OCI-LY1 (cell line): ENCODE measurements around the gene COPS2.

ENCODE experiments used
- H2AFZ ChIP-seq: fragments of 200-600 bp; sonication (generic), shearing (Covaris generic); 2 replicates; pipeline ENCODE4 v1.6.0; 2014; ENCODE audit warnings: antibody characterized with exemption, mild to moderate bottlenecking, low read length
- H3F3A ChIP-seq: fragments of 200-600 bp; sonication (generic), shearing (Covaris generic); 2 replicates; pipeline ENCODE4 v1.6.0; 2014; ENCODE audit warnings: mild to moderate bottlenecking, antibody characterized with exemption, low read length, moderate library complexity; ENCODE audit not compliant: insufficient read depth
- H3K27ac ChIP-seq: fragments of 200-600 bp; sonication (generic); 2 replicates; pipeline ENCODE4 v1.5.1; 2014; ENCODE audit warnings: low read length, mixed run types, mild to moderate bottlenecking, low read depth; ENCODE audit not compliant: poor library complexity, severe bottlenecking
- H3K27me3 ChIP-seq: fragments of 200-600 bp; sonication (generic); 2 replicates; pipeline ENCODE4 v1.6.0; 2014; ENCODE audit warnings: antibody characterized with exemption, mild to moderate bottlenecking, low read length, moderate library complexity; ENCODE audit not compliant: insufficient read depth
- H3K36me3 ChIP-seq: fragments of 200-600 bp; sonication (generic); 2 replicates; pipeline ENCODE4 v1.6.1; 2014; ENCODE audit warnings: mild to moderate bottlenecking, antibody characterized with exemption, low read length, moderate library complexity, mixed read lengths; ENCODE audit not compliant: insufficient read depth
- H3K4me1 ChIP-seq: fragments of 200-600 bp; sonication (generic); 2 replicates; pipeline ENCODE4 v1.5.1; 2014; ENCODE audit warnings: mild to moderate bottlenecking, low read length, moderate library complexity; ENCODE audit not compliant: insufficient read depth, severe bottlenecking
- H3K4me2 ChIP-seq: fragments of 200-600 bp; sonication (generic), shearing (Covaris generic); 2 replicates; pipeline ENCODE4 v1.6.1; 2014; ENCODE audit warnings: low read length
- H3K4me3 ChIP-seq: fragments of 200-600 bp; sonication (generic); 2 replicates; pipeline ENCODE4 v1.5.1; 2014; ENCODE audit warnings: low read length, low read depth, mild to moderate bottlenecking, mixed read lengths; ENCODE audit not compliant: poor library complexity, severe bottlenecking
- H3K79me2 ChIP-seq: fragments of 200-600 bp; shearing (Covaris generic); 2 replicates; pipeline ENCODE4 v1.6.1; 2016; ENCODE audit warnings: mixed run types, low read length, mixed read lengths; ENCODE audit not compliant: insufficient read depth
- H3K9ac ChIP-seq: fragments of 200-600 bp; sonication (generic), shearing (Covaris generic); 2 replicates; pipeline ENCODE4 v1.6.1; 2014; ENCODE audit warnings: mild to moderate bottlenecking, low read length, mixed read lengths
- H3K9me2 ChIP-seq: fragments of 200-600 bp; sonication (generic), shearing (Covaris generic); 2 replicates; pipeline ENCODE4 v1.6.1; 2014; ENCODE audit warnings: low read depth, mild to moderate bottlenecking, low read length, mixed read lengths
- H3K9me3 ChIP-seq: fragments of 200-600 bp; shearing (Covaris generic); 2 replicates; pipeline ENCODE4 v1.6.1; 2014; ENCODE audit warnings: low read length, mixed read lengths
- H4K20me1 ChIP-seq: fragments of 200-600 bp; sonication (generic), shearing (Covaris generic); 2 replicates; pipeline ENCODE4 v1.6.0; 2016; ENCODE audit warnings: mild to moderate bottlenecking, low read length; ENCODE audit not compliant: insufficient read depth
- EZH2 ChIP-seq: fragments of 200-600 bp; sonication (generic), shearing (Covaris generic); IDR thresholded peaks from 2 replicates; pipeline ENCODE4 v1.8.0; 2017; ENCODE audit warnings: borderline replicate concordance, mixed run types, mild to moderate bottlenecking, antibody characterized with exemption, low read length, moderate library complexity, mixed read lengths
- TF ChIP-seq, protein P1 (sequence below): fragments of 200-600 bp; sonication (generic), shearing (Covaris generic); IDR thresholded peaks from 2 replicates; pipeline ENCODE4 v1.5.1; 2017; ENCODE audit warnings: mild to moderate bottlenecking, antibody characterized with exemption, low read length, moderate library complexity, mixed read lengths

The COPS2 gene

DNA sequence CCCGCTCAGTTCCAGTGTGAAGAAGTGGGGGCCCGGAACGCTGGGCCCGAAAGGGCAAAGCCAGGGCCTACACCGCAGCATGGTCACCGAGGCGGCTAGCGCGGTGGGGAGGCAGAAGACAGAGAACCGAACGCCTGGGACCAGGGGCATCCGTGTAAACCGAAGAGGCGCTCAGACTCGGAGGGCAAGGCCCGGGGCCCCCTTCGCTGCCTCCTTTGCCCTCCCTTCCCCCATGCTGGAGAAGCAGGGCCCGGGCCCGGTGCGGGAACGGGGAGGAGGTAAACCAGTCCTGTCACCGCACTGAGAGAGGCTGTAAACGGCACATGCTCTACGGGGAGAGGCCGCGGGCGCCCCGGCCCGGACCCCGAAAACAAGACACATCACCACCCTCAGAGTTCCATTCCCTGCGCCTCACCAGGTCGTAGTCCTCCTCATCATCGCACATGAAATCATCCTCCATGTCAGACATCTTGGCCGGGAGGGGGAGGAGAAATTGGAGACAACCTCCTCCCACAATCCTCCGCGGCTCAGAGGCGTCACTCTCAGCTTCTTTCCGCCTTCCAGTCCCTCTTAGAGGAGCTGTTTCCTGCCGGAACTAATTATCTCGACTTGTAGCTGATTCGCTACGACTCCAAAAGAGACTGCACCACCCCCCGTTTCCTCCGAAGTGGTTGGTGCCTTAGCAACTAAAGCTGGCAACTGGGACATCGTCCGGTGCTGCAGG lies at the start of gene COPS2:
Gene COPS2, minus strand, starts transcription at position 490 of the 724 bp plus-strand sequence. Its CDS starts 21 bp downstream, at position 469.
- Histone ChIP-seq H3K9me2 (no peaks in the 10 kb centered on the region), H3K4me2 (peak within 1 kb of the TSS; percentile 99), H3F3A (0 out of 2 replicates have a peak, but pooled peaks cover 5% of the 10 kb centered on the region), H3K36me3 (peaks cover 10% of the 10 kb centered on the region; the same call in 1 of the 2 replicates), H3K27me3 (no peaks in the 10 kb centered on the region), H3K4me3 (peak within 1 kb of the TSS; percentile 94), H3K9ac (peak within 1 kb of the TSS; percentile 96), H2AFZ (peak within 1 kb of the TSS; percentile 77), H3K79me2 (peaks cover 58% of the 10 kb centered on the region), H3K27ac (peak within 1 kb of the TSS; percentile 54), H3K9me3 (no peaks in the 10 kb centered on the region), H4K20me1 (peaks cover 2% of the 10 kb centered on the region; the same call in 1 of the 2 replicates), H3K4me1 (peaks cover 33% of the 10 kb centered on the region)
- TF ChIP-seq EZH2: no peak
- TF ChIP-seq, protein P1, sequence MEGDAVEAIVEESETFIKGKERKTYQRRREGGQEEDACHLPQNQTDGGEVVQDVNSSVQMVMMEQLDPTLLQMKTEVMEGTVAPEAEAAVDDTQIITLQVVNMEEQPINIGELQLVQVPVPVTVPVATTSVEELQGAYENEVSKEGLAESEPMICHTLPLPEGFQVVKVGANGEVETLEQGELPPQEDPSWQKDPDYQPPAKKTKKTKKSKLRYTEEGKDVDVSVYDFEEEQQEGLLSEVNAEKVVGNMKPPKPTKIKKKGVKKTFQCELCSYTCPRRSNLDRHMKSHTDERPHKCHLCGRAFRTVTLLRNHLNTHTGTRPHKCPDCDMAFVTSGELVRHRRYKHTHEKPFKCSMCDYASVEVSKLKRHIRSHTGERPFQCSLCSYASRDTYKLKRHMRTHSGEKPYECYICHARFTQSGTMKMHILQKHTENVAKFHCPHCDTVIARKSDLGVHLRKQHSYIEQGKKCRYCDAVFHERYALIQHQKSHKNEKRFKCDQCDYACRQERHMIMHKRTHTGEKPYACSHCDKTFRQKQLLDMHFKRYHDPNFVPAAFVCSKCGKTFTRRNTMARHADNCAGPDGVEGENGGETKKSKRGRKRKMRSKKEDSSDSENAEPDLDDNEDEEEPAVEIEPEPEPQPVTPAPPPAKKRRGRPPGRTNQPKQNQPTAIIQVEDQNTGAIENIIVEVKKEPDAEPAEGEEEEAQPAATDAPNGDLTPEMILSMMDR: no peak

DNA sequence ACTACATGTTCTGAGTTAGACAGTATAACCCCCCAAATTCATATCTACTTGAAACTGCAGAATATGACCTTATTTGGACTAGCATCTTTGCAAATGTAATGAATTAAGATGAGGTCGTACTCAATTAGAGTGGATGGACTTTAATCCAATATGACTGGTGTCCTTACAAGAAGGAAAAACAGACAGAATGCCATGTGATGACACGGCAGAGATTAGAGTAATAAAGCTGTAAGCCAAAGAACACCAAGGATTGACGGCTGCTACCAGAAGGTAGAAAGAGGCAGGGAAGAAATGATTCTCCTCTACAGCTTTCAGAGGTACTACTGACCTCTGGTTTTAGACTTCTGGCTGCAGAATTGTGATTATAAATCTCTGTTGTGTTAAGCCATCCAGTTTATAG lies 44.9 kb upstream of the COPS2 start:
- no peak overlapping the region for H2AFZ ChIP-seq
- peaks cover 10% of the 10 kb centered on the region; the same call in 1 of the 2 replicates for H3K79me2 ChIP-seq
- 0 out of 2 replicates have a peak, but pooled peaks cover 2% of the 10 kb centered on the region for H3K9me3 ChIP-seq
- H3K4me2 ChIP-seq: no peak overlapping the region
- peaks cover 12% of the 10 kb centered on the region for H3K36me3 ChIP-seq
- no peaks in the 10 kb centered on the region for H4K20me1 ChIP-seq
- H3K4me3 ChIP-seq: no peak overlapping the region
- no peaks in the 10 kb centered on the region for H3K9me2 ChIP-seq
- TF ChIP-seq EZH2: no peak
- TF ChIP-seq, protein P1: no peak
- no peaks in the 10 kb centered on the region for H3K4me1 ChIP-seq
- no peaks in the 10 kb centered on the region for H3K27me3 ChIP-seq
- no peak overlapping the region for H3K27ac ChIP-seq
- H3K9ac ChIP-seq: no peak overlapping the region
- H3F3A ChIP-seq: no peaks in the 10 kb centered on the region

DNA sequence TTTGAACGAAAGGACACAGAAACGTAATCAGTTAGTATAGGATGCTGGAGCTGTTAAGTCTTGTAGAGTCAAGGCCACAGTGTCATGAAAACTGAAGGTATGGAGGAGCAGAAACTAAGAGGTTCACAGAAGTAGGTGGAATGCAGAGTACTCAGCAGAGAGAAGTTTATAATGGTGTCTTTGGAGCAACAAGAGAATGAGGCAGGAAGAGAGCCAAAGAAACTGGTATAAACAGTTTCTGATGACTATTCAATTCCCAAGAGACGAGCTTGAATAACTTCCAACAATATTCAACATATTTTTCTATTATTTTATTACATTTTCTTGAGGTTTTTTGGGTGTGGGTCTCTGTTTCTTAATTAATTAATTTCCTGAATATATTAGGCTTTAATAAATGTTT lies 44.3 kb upstream of the COPS2 start:
- Histone ChIP-seq H3K4me2 (no peak overlapping the region), H3K27me3 (no peaks in the 10 kb centered on the region), H3K36me3 (peaks cover 7% of the 10 kb centered on the region), H3K9me3 (0 out of 2 replicates have a peak, but pooled peaks cover 2% of the 10 kb centered on the region), H3F3A (no peaks in the 10 kb centered on the region), H3K9me2 (no peaks in the 10 kb centered on the region), H4K20me1 (no peaks in the 10 kb centered on the region), H3K9ac (no peak overlapping the region), H3K4me1 (no peaks in the 10 kb centered on the region), H2AFZ (no peak overlapping the region), H3K27ac (no peak overlapping the region), H3K4me3 (no peak overlapping the region), H3K79me2 (peaks cover 10% of the 10 kb centered on the region; the same call in 1 of the 2 replicates)
- no peak for TF ChIP-seq EZH2
- TF ChIP-seq, protein P1: no peak
